ENCODE results near the gene ACAP2.
"Not testable (repeated sequence)": the region's sequence is repeated elsewhere in the genome, so short reads cannot be mapped to it uniquely, and the experiment has no call there.

Gene ACAP2

GRCh38 chr3:195238081-195238571, 204.7 kb downstream of the ACAP2 start:
- DNase-seq (ENCODE audit: low spot score) = peak; percentile 28
- no peak overlapping the region for H3K27ac ChIP-seq
- TF ChIP-seq, protein P1, sequence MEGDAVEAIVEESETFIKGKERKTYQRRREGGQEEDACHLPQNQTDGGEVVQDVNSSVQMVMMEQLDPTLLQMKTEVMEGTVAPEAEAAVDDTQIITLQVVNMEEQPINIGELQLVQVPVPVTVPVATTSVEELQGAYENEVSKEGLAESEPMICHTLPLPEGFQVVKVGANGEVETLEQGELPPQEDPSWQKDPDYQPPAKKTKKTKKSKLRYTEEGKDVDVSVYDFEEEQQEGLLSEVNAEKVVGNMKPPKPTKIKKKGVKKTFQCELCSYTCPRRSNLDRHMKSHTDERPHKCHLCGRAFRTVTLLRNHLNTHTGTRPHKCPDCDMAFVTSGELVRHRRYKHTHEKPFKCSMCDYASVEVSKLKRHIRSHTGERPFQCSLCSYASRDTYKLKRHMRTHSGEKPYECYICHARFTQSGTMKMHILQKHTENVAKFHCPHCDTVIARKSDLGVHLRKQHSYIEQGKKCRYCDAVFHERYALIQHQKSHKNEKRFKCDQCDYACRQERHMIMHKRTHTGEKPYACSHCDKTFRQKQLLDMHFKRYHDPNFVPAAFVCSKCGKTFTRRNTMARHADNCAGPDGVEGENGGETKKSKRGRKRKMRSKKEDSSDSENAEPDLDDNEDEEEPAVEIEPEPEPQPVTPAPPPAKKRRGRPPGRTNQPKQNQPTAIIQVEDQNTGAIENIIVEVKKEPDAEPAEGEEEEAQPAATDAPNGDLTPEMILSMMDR (IDR thresholded peaks at IDR 0.05) = no peak
- H3K4me3 ChIP-seq = no peak overlapping the region

GRCh38 chr3:195236801-195237570, 205.8 kb downstream of the ACAP2 start:
- Histone ChIP-seq H3K27ac (no peak overlapping the region), H3K4me3 (no peak overlapping the region)
- TF ChIP-seq, protein P1 (IDR thresholded peaks at IDR 0.05) = no peak
- peak; percentile 57 for DNase-seq (ENCODE audit: low spot score)

DNA sequence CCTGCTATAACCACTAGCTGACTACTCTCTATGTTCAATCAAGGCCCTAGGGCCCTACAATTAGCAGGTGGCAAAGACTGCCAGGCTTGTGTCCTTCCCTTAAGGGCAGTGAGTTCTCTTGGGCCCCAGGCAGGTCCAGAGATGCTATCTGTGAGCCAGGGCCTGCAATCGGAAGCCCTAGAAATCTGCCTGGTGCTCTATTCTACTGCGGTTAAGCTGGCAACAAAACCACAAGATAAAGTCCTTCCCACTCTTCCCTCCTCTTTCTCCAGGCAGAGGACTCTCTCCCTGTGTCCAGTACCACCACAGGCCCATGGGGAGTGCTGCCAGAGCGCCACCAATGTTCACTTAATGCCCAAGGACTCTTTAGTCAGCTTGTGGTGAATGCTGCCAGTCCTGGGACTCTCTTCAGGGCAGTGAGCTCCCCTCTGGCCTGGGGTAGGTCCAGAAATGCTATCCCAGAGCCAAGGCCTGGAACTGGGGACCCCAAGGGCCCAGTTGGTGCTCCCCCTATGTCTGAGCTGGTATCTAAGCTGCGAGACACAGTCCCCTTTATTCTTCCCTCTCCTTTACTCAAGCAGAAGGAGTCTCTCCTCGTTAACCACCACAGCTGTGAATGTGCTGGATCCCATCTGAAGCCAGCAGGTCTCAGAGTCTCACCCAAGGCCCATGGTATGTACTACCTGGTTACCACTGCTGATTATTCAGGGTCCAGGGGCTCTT, 206.6 kb downstream of the ACAP2 start:
- Histone ChIP-seq H3K27ac (no peak overlapping the region), H3K4me3 (no peak overlapping the region)
- TF ChIP-seq, protein P1 (IDR thresholded peaks at IDR 0.05) = no peak
- DNase-seq (ENCODE audit: low spot score) = peak; percentile 22

- TF ChIP-seq, protein P1 (IDR thresholded peaks at IDR 0.05) = no peak
- DNase-seq (ENCODE audit: low spot score) = no peak
- no peak overlapping the region for H3K27ac ChIP-seq
These were observed 212.6 kb downstream of the ACAP2 start for GRCh38 chr3:195230244-195230643.

DNA sequence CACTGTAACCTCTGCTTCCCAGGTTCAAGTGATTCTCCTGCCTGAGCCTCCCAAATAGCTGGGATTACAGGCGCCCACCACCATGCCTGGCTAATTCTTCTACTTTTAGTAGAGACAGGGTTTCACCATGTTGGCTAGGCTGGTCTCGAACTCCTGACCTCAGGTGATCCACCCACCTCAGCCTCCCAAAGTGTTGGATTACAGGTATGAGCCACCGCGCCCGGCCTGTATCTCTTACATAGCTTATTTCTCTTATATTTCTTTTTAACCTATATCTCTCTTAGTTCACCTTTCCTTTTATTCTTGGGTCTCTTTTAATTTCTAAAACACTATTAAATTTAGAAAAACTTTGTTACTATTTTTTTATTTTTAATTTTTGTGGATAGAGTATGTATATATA, 213.9 kb downstream of the ACAP2 start:
- DNase-seq (ENCODE audit: low spot score); H3K4me3 ChIP-seq; H3K27ac ChIP-seq: not testable (repeated sequence)

More at GRCh38 chr3:195230244-195230643, 212.6 kb downstream of the ACAP2 start:
- no peak overlapping the region for H3K4me3 ChIP-seq

DNA sequence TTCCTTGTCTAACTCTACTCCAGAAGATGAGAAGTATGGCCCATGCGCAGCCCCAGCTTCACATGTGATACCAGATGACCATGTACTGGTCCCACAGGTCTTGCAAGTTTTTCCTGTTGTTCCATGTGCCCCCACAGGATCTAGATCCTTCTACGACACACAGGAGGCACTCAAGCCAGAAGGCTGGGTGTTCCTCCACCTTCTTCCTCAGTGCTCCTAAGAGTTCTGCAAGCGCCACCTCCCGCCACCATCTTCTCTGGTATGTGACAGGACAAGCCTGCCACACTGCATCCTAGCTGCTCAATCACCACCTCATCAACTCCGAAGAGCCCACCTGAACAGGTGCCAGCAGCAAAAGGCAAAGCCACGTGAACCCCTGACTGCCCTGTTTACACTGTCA, 214.9 kb downstream of the ACAP2 start:
- no peak overlapping the region for H3K4me3 ChIP-seq
- TF ChIP-seq, protein P1 (IDR thresholded peaks at IDR 0.05) = no peak
- H3K27ac ChIP-seq = no peak overlapping the region
- peak; percentile 61 for DNase-seq (ENCODE audit: low spot score)

GRCh38 chr3:195226900-195227447, 215.8 kb downstream of the ACAP2 start:
- Histone ChIP-seq H3K27ac (no peak overlapping the region), H3K4me3 (no peak overlapping the region)
- DNase-seq (ENCODE audit: low spot score) = peak; percentile 52
- TF ChIP-seq, protein P1 (IDR thresholded peaks at IDR 0.05) = no peak

Data from coronary artery (tissue), 2 donors.